Esophagus muscularis mucosa (tissue), 4 donors: ENCODE results near the gene PCDHB14. TPM values are rescaled to one million over a fixed set of nuclear protein-coding genes. Genes with fewer than 3 reads are reported as not detected.

Experiments
- DNase-seq: peaks from one replicate; pipeline ENCODE4 v3.0.0-alpha.2; 2017; ENCODE audit errors: extremely low spot score
- H3K27ac ChIP-seq, 4 donors: fragments of 200-600 bp; sonication (generic); replicated peaks in 1 of 4; 1 replicate in 3 of 4; 2 replicates in 1 of 4; pipeline ENCODE4 v1.5.1; 2016 to 2019; ENCODE audit warnings: mild to moderate bottlenecking in 1 of 4
- H3K27me3 ChIP-seq, 4 donors: fragments of 200-600 bp; sonication (generic); one replicate each; pipeline versions ENCODE4 v1.5.1 to v1.6.0; 2016 to 2019
- H3K36me3 ChIP-seq, 4 donors: fragments of 200-600 bp; sonication (generic); one replicate each; pipeline ENCODE4 v1.5.1; 2016 to 2019
- H3K4me1 ChIP-seq, 4 donors: fragments of 200-600 bp; sonication (generic); one replicate each; pipeline ENCODE4 v1.5.1; 2016 to 2019
- H3K4me3 ChIP-seq, 4 donors: fragments of 200-600 bp; sonication (generic); 1 replicate in 2 of 4; 2 replicates in 2 of 4; pipeline ENCODE4 v1.5.1; 2016 to 2019; ENCODE audit warnings: mild to moderate bottlenecking in 4 of 4, moderate library complexity in 1 of 4
- H3K9me3 ChIP-seq, 4 donors: fragments of 200-600 bp; sonication (generic); 1 replicate in 3 of 4; 2 replicates in 1 of 4; pipeline ENCODE4 v1.5.1; 2016 to 2019
- EP300 ChIP-seq: sonication (generic); formaldehyde crosslinking; IDR thresholded peaks from one replicate; pipeline ENCODE4 v1.6.1; 2017; ENCODE audit warnings: antibody characterized with exemption
- POLR2A ChIP-seq: fragments of 450-650 bp; IDR thresholded peaks from one replicate; pipeline ENCODE4 v1.6.1; 2017; ENCODE audit warnings: antibody characterized with exemption, moderate library complexity, mild to moderate bottlenecking, low read depth
- POLR2AphosphoS5 ChIP-seq, 2 donors: sonication (generic); formaldehyde crosslinking; IDR thresholded peaks; one replicate each; pipeline ENCODE4 v1.6.1; 2017; ENCODE audit warnings: antibody characterized with exemption in 2 of 2
- WGBS: methylation state at CpG from one replicate; pipeline ENCODE4 v1.1.5; 2018; 5-methylcytosine and 5-hydroxymethylcytosine counted together
- intact Hi-C: fragments of 100-400 bp; cut with DNase I; formaldehyde crosslinking; loops from one replicate; pipeline ENCODE4 v1.15.1; 2023
- total RNA-seq, 4 donors: library from RNA; depleted of rRNA; stranded (reverse); fragments of >200 nt; gene quantifications; one replicate each; pipeline versions ENCODE4 v1.1.0 to v1.2.1, GENCODE V29; 2016
- TF ChIP-seq, protein P1 (sequence below), 3 experiments: fragments of 200-600 bp in 2 of 3; fragments of 450-650 bp in 1 of 3; sonication (generic) in 2 of 3; IDR thresholded peaks; one replicate each; pipeline ENCODE4 v1.5.1; 2017 to 2019; ENCODE audit warnings: antibody characterized with exemption in 3 of 3, mild to moderate bottlenecking in 2 of 3, moderate library complexity in 1 of 3

PCDHB14 gene
- total RNA-seq, 4 donors from 2014 or later: 6.8 to 9.9 (median 8.3) TPM

DNA sequence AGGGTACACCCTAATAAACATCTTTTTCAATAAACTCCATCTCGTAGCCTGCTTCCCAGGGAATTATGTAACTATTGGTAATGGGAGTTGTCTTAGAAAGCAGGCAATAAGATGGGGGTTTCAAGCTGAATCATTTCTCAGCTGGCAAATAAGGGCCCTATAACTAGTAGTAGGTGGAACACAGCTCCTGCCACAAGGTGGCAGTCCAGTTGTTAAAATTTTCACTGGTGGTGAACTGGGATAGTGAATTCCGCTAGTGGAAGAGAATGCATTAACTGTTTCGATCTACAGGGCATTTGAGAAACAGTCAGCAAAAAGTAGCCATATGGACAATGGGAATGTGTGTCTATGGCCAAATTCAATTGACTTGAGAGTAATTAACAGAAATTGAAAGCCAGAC is 49.8 kb downstream of the PCDHB14 start:
- no peak overlapping the region for H3K4me3 ChIP-seq
- intact Hi-C loops: no loop called here
- TF ChIP-seq POLR2AphosphoS5 (IDR thresholded peaks at IDR 0.05): no peak
- TF ChIP-seq EP300: no peak
- no peak for TF ChIP-seq POLR2A
- TF ChIP-seq, protein P1, sequence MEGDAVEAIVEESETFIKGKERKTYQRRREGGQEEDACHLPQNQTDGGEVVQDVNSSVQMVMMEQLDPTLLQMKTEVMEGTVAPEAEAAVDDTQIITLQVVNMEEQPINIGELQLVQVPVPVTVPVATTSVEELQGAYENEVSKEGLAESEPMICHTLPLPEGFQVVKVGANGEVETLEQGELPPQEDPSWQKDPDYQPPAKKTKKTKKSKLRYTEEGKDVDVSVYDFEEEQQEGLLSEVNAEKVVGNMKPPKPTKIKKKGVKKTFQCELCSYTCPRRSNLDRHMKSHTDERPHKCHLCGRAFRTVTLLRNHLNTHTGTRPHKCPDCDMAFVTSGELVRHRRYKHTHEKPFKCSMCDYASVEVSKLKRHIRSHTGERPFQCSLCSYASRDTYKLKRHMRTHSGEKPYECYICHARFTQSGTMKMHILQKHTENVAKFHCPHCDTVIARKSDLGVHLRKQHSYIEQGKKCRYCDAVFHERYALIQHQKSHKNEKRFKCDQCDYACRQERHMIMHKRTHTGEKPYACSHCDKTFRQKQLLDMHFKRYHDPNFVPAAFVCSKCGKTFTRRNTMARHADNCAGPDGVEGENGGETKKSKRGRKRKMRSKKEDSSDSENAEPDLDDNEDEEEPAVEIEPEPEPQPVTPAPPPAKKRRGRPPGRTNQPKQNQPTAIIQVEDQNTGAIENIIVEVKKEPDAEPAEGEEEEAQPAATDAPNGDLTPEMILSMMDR (IDR thresholded peaks at IDR 0.05): no peak
- DNase-seq: no peak
- H3K4me1 ChIP-seq: no peaks in the 10 kb centered on the region
- H3K9me3 ChIP-seq: peaks cover 8 to 98% (median 96%) of the 10 kb centered on the region in 4 donors
- WGBS: 54% methylated on average over 3 of the region's 3 CpGs
- H3K27ac ChIP-seq: no peak overlapping the region
- no peaks in the 10 kb centered on the region for H3K36me3 ChIP-seq
- H3K27me3 ChIP-seq: no peaks in the 10 kb centered on the region

Other genes with a start within 250 kb of the PCDHB14 start
- not detected for gene PCDHB1, start 172.0 kb upstream of the PCDHB14 start, total RNA-seq
- 1 to 10 TPM; 2.1 to 3.2 (median 2.8) TPM for gene PCDHB2, start 128.7 kb upstream of the PCDHB14 start, total RNA-seq
- gene PCDHB3, start 122.9 kb upstream of the PCDHB14 start, total RNA-seq: 1 to 10 TPM in 3 of 4 donors, under 1 TPM in 1; 0.83 to 2.3 (median 1.2) TPM
- 1 to 10 TPM; 1.2 to 5.1 (median 3.8) TPM for gene PCDHB4, start 101.5 kb upstream of the PCDHB14 start, total RNA-seq
- 1 to 10 TPM; 3.6 to 7.4 (median 4.0) TPM for gene PCDHB5, start 88.1 kb upstream of the PCDHB14 start, total RNA-seq
- 1 to 10 TPM in 1 of 4 donors, under 1 TPM in 3; 0.46 to 1.1 (median 0.83) TPM for gene PCDHB6, start 73.3 kb upstream of the PCDHB14 start, total RNA-seq
- 1 to 10 TPM; 1.1 to 2.9 (median 2.5) TPM for gene PCDHB7, start 50.7 kb upstream of the PCDHB14 start, total RNA-seq
- 1 to 10 TPM in 1 of 4 donors, under 1 TPM in 3; 0.33 to 2.0 (median 0.87) TPM for gene PCDHB8, start 45.6 kb upstream of the PCDHB14 start, total RNA-seq
- 1 to 10 TPM; 3.3 to 5.6 (median 3.9) TPM for gene PCDHB16, start 41.0 kb upstream of the PCDHB14 start, total RNA-seq
- gene PCDHB9, start 36.2 kb upstream of the PCDHB14 start, total RNA-seq: 1 to 10 TPM; 1.5 to 2.9 (median 2.2) TPM
- gene PCDHB10, start 31.0 kb upstream of the PCDHB14 start, total RNA-seq: 1 to 10 TPM; 3.3 to 7.9 (median 4.9) TPM
- gene PCDHB11, start 23.7 kb upstream of the PCDHB14 start, total RNA-seq: 1 to 10 TPM; 1.7 to 4.6 (median 2.9) TPM
- 1 to 10 TPM; 2.2 to 4.3 (median 2.9) TPM for gene PCDHB12, start 14.6 kb upstream of the PCDHB14 start, total RNA-seq
- gene PCDHB13, start 9.4 kb upstream of the PCDHB14 start, total RNA-seq: 1 to 10 TPM; 4.3 to 8.1 (median 5.6) TPM
- gene PCDHB15, start 22.1 kb downstream of the PCDHB14 start, total RNA-seq: 1 to 10 TPM; 4.0 to 7.0 (median 4.5) TPM
- gene SLC25A2, start 80.7 kb downstream of the PCDHB14 start, total RNA-seq: under 1 TPM in 2 of 4 donors, not detected in 2; 0.23 to 0.65 TPM
- gene TAF7, start 97.4 kb downstream of the PCDHB14 start, total RNA-seq: 10 to 100 TPM; 44.0 to 65.9 (median 59.1) TPM
- 1 to 10 TPM in 1 of 4 donors, under 1 TPM in 3; 0.45 to 1.2 (median 0.76) TPM for gene PCDHGA1, start 107.2 kb downstream of the PCDHB14 start, total RNA-seq
- 1 to 10 TPM; 2.5 to 5.4 (median 4.0) TPM for gene PCDHGA2, start 115.4 kb downstream of the PCDHB14 start, total RNA-seq
- 1 to 10 TPM; 1.7 to 2.6 (median 1.8) TPM for gene PCDHGA3, start 120.5 kb downstream of the PCDHB14 start, total RNA-seq
- 1 to 10 TPM; 2.7 to 5.1 (median 3.0) TPM for gene PCDHGB1, start 126.8 kb downstream of the PCDHB14 start, total RNA-seq
- gene PCDHGA4, start 131.7 kb downstream of the PCDHB14 start, total RNA-seq: 1 to 10 TPM; 3.6 to 7.9 (median 4.6) TPM
- 1 to 10 TPM; 3.2 to 5.7 (median 4.1) TPM for gene PCDHGB2, start 136.7 kb downstream of the PCDHB14 start, total RNA-seq
- gene PCDHGA5, start 140.8 kb downstream of the PCDHB14 start, total RNA-seq: 1 to 10 TPM; 2.6 to 5.4 (median 4.7) TPM
- 1 to 10 TPM; 2.5 to 7.5 (median 3.8) TPM for gene PCDHGB3, start 146.9 kb downstream of the PCDHB14 start, total RNA-seq
- gene PCDHGA6, start 150.5 kb downstream of the PCDHB14 start, total RNA-seq: 1 to 10 TPM; 4.1 to 7.1 (median 5.9) TPM
- gene PCDHGA7, start 159.4 kb downstream of the PCDHB14 start, total RNA-seq: 1 to 10 TPM; 4.3 to 9.1 (median 6.4) TPM
- gene PCDHGB4, start 164.4 kb downstream of the PCDHB14 start, total RNA-seq: 1 to 10 TPM; 3.8 to 5.5 (median 4.6) TPM
- 1 to 10 TPM; 1.7 to 5.8 (median 3.3) TPM for gene PCDHGA8, start 169.3 kb downstream of the PCDHB14 start, total RNA-seq
- 1 to 10 TPM; 4.8 to 10.0 (median 7.8) TPM for gene PCDHGB5, start 174.6 kb downstream of the PCDHB14 start, total RNA-seq
- 1 to 10 TPM; 3.3 to 8.7 (median 4.9) TPM for gene PCDHGA9, start 179.4 kb downstream of the PCDHB14 start, total RNA-seq
- 1 to 10 TPM; 6.2 to 8.4 (median 7.4) TPM for gene PCDHGB6, start 184.7 kb downstream of the PCDHB14 start, total RNA-seq
- gene PCDHGA10, start 189.6 kb downstream of the PCDHB14 start, total RNA-seq: 1 to 10 TPM; 2.3 to 6.2 (median 4.3) TPM
- gene PCDHGB7, start 194.3 kb downstream of the PCDHB14 start, total RNA-seq: 10 to 100 TPM; 13.9 to 18.0 (median 14.4) TPM
- gene PCDHGA11, start 197.7 kb downstream of the PCDHB14 start, total RNA-seq: 1 to 10 TPM; 3.0 to 5.8 (median 4.5) TPM
- gene PCDHGA12, start 207.2 kb downstream of the PCDHB14 start, total RNA-seq: 10 to 100 TPM in 3 of 4 donors, 1 to 10 TPM in 1; 7.6 to 13.7 (median 11.6) TPM